CD1c-positive myeloid dendritic cell (primary cell): ENCODE results near the gene ZNF331.
A peak's percentile ranks its signal among the peaks of the same experiment; 100 is the strongest.

ENCODE experiments used
- DNase-seq: peaks from one replicate; pipeline ENCODE4 v3.0.0-alpha.2; 2016; ENCODE audit errors: extremely low spot score

ZNF331 gene

DNA sequence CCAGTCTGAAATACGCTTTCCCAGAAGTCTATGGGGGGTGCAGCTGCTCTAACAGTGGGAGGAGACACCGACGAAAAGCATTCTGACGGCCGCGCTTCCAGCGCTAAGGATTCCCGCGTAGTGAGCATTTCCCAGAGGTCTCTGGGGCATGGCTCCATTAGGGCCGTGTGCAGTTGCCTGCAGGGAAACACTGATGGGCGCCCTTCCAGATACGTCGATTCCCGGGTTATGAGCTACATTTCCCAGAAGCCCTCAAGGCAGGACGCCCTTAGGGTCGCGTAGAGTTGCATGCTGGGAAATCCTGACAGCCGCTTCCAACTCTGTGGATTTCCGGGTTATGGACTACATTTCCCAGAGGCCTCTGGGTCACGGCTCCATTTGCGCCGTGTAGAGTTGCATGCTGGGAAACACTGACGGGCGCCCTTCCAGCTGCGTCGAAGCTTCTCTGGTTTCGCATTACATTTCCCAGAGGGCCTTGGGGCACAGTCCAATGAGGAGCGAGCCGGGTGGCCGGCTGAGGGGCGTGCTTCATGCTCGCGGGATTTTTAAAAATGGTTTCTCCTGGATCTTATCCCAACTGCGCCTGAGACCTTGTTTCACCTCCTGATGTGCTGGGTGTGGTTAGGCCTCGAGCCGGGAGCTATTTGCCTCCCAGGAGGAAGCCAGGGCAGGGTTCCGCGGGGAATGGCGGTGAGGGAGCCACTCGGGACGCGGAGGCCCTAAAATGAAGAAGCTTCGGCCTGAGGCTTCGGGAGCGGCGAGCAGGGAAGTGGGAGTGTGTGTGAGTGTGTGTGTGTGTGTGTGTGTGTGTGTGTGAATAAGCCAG, 17.2 kb upstream of the ZNF331 start:
- DNase-seq = peak; percentile 97

DNA sequence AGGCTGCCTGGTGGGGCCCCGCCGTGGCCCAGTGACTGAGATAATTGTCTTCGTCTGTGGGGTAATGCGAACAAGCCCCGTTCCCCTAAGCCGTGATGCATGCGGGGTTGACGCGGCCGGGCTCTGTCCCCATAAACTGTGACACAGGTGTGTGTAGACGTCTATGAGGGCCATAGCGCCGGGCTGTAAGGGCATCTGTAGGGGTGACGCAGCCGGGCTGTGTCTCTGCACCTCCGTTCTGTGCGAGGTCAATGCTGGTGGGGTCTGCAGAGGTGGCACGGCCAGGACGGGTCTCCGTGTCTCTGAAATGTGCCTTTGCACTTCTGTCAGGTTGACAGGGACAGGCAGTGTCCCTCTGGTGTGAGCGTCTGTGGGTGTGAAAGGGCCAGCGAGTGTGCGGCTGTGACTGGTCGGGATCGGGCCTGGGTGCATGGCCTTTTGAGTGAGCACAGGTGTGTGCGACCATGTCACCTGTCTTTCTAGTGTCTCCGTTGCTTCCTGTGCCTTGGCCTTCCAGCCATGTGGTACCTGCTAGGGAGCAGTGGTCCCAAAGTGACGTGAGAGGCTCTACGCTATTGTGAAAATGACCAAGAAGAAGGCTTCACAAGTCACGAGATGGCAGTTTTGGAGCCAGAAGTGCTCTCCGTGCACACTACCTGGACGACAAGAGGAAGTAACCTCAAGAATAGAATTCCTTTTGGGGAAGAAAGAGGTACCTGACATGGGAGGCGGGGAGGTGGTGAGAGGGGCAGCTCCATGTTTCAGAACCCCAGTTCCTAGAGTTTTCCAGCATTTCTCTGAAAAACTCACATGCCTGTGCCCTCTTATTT, 16.4 kb upstream of the ZNF331 start:
- DNase-seq = no peak

DNA sequence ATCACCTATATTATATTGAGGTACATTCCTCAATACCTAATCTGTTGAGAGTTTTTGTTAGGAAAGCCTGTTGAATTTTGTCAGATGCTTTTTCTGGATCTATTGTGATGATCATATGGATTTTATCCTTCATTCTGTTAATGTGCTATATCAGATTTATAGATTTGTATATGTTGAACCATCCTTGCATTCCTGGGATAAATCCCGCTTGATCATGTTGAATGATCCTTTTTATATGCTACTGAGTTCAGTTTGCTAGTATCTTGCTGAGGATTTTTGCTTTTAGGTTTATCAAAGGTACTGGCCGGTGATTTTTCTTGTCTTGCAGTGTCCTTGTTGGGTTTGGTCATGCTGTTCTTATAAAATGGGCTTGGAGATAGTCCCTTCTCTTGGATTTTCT, 12.0 kb upstream of the ZNF331 start:
- DNase-seq = no peak

DNA sequence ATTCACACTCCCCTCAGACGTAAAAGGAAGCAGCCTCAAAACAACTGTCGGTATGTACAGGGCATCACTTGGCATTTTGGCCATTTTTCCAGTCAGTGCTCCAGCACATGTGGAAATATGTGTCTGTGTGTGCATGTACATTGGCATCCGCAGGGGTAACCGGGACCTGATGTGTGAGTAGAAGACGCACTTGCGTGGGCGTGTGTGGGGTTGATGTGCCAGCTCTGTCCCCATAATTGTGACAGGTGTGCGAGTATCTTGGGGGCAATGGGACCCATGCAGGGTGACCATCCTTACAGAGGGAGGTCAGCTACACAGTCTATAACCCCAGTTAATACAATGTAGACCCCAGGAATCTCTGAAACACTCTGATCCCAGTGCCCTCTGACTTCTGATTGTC, 7.3 kb upstream of the ZNF331 start:
- no peak for DNase-seq

DNA sequence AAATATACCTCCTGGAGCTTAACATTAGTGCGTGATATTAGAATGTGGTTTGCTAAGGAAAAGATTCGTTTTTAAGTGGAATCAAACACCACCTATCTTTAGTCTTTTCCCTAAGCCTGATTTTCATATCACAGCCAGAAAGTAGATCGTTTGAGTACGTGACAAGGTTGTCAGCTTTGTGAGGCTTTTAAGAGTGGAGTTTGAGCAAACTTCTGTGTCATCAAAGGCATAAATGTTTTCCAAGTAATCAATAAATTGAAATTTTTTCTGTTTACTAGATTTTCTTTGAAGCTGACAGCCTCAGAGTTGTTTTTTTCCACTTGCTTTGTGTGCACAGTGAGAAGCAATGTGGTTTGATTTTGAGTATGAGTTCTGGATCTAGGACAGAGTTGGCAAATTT, 6.5 kb upstream of the ZNF331 start:
- DNase-seq = no peak

DNA sequence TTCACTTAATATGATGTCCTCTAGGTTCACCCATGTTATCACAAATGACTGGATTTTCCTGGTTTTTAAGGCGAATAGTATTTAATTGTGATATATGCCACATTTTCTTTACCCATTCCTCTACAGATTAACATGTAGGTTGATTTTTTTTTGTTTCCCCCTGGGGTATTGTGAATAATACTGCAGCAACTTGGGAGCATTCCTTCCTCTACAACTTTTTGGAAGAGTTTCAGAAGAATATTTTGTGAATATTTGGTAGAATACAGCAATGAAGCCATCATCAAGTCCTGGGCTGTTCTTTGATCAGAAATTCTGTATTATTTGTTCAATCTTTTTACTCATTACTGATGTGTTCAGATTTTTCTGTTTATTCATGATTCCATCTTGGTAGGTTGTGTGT, 5.6 kb upstream of the ZNF331 start:
- no peak for DNase-seq

DNA sequence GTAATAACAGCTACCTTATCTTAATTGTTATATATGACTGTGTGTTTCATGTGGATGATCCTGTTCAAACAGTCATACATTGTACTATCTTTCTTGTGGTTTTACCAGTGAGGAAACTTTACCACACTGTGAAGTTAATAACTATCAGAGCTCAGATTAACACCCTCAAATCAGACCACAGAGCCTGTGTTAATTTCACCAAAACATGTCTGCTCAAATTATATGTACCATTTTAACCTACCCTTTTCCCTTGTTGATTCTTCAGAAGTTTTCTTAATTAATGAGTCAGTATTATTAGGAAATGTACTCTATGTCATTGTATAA, 1.8 kb upstream of the ZNF331 start:
- DNase-seq = no peak

DNA sequence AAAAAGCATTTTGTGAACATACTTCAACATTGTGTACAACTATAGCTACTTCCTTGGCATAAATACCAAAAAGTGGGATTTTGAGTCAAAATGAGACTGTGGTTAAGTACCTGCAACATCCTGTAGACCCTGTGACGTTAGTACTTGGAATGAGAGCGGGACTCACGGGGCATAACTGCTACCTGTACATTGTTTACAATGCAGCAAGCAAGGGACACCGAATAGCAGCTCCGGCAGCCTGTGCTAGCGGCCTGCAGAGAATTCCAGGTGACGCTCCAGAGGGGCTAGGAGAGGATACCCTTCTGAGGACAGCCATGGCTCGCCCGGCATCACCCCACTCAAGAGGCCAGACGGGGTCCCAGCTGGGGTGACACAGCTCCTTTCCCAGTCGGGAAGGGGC, 824 bp upstream of the ZNF331 start:
- DNase-seq = no peak

DNA sequence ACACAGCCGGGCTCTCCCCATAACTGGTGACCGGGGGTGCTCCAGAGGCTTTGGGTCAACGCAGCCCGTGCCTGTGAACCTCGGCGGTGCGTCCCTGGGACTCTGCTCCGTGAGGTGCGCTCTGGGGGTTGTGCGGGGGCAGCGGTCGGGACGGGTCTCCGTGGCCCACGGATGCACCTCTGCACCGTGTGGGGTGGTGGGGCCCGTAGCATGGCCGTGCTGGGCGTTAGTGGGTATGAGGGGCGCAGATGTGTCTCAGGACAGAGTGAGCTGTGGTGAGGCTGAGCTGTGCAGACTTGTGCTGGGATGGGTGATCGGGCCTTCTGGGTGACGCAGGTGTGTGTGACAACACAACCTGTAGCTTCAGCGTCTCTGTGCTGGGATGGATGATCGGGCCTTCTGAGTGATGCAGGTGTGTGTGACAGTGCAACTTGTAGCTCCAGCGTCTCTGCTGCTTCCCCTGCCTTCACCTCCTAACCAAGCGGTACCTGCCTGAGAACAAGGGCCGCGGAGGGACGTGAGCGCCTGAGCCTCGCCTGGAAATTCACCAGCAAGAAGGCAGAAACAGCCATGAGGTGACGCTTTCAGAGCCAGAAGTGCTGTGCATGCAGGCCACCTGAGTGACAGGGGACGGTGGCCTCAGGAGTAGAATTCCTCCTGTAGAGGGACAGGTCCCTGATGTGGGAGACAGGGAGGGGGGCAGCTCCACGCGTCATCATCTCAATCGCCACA, 599 bp downstream of the ZNF331 start:
- no peak for DNase-seq

DNA sequence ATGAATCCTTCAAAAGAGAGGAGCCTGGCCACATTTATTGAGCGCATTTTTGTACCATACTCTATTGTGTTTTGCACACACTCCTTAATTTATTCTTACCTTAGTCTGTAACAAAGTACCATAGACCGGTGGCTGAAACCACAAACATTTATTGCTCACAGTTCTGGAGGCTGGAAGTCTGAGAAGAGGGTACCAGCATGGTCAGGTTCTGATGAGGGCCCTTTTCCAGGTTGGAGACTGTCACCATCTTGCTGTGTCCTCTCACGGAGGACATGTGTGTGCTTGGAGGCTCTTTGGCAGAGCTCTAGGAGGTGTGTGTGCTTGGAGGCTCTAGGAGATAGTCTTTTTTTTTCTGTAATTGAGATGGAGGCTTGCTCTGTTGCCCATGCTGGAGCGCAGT, 2.1 kb downstream of the ZNF331 start:
- DNase-seq = no peak

DNA sequence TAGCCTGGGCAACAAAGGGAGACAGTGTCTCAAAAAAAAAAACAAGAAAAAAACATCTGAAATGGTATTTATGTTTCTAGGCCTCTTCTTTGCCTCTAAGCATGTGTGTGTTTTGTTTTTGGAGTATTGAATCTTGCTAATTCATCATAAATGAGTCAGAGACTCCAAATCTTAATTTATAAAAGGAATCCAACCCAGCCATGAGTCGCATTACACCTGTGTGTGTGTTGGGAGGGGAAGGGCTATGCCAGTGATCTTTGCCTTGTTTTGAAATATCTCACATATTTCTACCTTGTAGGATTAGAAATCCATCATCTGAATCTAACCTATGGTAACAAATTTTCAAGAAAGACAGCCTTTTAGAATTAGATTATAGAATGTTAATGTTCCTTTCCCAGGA, 4.0 kb downstream of the ZNF331 start:
- DNase-seq = no peak

DNA sequence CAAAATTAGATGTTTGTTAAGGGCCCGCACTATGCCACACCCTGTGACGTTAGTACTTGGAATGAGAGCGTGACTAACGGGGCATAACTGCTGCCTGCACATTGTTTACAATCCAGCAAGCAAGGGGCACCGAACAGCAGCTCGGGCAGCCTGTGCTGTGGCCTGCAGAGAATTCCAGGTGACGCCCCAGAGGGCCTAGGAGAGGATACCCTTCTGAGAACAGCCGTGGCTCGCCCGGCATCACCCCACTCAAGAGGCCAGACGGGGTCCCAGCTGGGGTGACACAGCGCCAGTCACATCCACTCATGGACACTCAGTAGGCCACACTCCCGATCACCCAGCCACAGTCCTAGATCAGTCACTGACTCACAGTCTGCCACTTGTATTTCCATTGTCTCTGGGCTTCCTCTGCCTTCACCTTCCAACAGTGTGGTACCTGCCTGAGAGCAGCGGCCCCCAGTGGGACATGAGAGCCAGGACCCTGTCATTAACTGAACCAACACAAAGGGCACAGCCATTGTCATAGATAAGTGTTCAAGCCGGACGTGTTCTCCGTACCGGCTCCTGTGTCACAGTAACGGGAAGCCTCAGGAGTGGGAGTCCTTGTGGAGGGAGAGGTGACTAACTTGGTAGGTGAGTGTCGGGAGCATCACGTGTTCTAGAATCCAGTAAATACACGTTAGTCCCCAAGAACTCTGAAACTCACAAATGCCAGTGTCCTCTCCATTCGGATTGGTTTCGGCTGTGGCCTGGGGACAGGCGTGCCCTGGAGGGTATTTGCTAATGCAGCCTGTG, 7.5 kb downstream of the ZNF331 start:
- DNase-seq = no peak

DNA sequence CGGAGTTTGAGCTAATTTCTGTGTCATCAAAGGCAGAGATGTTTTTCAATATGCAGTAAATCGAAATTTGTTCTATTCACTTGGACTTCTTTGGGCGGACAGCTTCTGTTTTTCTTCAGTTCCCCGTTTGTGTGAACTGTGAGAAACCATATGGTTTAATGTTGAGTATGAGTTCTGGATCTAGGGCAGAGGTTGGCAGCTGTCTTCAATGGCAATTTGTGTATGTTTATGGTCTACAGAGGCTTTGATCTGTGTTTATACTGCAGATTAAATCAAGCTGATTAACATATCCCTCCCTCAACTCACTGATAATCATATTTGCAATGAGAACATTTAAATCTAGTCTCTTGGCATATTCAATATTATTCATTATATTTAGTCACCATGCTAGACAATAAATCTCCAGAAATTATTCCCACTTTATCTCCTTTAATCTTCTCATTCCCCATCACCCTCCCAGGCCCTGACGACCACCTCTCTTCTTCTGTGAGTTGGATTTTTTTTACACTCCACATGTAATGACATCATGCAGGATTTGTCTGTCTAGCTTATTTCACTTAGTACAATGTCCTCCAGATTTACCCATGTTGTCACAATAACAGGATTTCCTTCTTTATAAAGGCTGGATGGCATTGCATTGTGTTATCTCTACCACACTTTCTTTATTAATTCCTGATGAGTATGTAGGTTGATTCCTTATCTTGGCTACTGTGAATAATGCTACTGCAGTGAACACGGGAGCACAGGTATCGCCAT, 9.0 kb downstream of the ZNF331 start:
- peak; percentile 35 for DNase-seq

DNA sequence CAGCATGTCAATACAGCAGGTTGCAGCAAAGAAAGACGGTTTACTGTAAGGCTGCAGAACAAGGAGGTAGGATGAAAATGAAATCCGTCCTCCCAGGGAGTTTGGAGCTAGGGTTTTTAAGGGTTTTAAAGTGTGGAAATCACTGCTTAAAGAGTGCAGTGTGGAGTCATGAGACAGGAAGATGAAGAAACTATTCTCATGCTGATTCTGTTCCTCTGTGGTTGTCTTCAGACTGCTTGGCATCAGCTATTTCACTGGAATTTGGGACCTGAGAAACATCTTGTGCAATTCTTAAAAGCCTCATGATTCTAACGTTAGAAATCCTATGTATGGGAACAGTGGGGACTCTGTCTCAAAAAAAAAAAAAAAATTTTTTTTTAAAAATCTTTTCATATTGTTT, 11.4 kb downstream of the ZNF331 start:
- peak; percentile 81 for DNase-seq

DNA sequence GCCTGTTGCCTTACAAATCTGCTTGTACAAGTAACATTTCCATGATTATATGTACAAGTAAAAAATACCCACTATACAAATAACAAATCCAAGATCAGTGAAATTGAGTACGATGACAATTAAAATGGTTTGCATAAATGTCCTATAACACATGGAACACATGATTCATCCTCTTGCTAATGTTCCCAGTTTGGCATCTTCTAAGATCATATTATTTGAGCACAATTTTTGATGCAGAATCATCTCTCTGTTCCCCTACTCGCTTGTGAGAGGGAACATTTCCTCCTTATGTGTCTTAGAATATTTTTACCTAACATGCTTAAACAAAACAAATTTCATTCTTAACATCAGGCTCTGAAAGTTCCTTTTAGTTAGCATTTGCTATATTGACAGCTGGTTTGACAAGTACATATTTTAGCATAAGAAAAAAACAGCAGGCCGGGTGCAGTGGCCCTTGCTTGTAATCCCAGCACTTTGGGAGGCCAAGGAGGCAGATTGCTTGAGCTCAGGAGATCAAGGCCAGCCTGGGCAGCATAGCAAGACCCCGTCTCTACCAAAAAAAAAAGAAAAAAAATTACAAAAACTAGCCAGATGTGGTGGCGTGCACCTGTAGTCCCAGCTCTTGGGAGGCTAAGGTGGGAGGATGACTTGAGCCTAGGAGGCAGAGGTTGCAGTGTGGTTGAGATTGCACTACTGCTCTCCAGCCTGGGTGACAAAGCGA, 14.2 kb downstream of the ZNF331 start:
- no peak for DNase-seq

DNA sequence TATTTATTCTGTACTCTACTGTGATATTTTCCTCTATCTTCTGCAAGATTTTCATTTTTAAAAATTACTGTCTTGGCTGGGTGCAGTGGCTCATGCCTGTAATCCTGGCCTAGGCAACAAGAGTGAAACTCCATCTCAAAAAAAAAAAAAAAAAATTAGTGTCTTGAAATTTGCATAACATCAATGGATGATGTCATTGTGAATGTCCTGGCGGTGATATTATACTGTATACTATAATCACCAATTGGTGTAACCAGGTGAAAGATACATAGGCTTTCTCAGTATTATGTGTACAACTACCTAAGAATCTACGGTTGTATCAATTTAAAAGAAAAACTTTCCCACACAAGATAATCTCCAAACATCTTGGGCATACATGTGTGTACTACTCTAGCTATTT, 15.2 kb downstream of the ZNF331 start:
- DNase-seq = no peak

DNA sequence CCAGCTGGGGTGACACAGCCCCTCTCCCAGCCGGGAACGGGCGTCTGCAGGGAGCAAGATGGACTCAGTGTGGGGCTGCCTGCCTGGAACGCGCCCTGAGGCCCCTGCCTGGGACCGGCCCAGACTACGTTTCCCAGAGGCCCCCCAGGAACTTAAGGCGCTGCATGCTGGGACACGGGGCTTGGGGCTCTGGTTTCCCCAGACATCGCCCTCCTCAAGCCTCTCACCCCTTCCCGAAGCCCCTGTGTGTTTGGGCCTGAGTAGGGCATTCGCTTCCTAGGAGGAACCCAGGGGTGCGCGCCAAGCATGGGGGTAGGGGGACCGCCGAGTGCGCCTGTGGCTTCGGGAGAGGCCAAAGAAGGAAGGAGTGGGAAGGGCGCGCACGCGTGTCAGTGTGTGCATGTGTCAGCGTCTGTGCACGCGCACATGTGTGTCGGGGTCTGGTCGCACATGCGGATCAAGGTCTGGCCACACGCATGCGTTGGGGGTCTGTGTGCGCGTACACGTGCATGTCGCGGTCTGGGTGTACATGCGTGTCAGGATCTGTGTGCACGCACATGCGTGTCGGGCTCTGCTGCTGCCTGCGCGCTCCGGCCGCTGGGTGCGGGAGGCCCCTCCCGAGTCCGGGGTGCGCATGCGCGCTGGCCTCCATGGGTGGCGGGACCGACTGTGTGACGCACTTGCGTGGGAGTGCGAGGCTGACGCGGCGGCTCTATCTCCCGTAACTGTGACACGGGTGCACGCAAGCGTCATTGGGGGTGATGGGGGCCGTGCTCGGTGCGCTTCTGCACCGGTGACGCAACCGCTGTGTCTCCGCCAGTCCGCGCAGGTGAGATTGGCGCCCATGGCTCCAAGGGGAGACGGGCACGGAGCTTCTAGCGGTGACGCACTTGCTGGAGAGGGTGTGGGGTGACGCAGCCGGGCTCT, 16.2 kb downstream of the ZNF331 start:
- DNase-seq = peak; percentile 96

DNA sequence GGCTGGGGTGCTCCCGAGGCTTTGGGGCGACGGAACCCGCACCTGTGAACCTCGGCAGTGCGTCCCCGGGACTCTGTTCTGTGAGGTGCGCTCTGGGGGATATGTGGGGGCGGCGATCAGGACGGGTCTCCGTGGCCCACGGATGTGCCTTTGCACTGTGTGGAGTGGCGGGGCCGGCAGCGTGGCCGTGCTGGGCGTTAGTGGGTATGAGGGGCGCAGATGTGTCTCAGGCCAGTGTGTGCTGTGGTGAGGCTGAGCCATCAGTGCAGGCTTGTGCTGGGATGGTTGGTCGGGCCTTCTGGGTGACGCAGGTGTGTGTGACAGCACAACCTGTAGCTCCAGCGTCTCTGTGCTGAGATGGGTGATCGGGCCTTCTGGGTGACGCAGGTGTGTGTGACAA, 16.9 kb downstream of the ZNF331 start:
- DNase-seq = no peak

DNA sequence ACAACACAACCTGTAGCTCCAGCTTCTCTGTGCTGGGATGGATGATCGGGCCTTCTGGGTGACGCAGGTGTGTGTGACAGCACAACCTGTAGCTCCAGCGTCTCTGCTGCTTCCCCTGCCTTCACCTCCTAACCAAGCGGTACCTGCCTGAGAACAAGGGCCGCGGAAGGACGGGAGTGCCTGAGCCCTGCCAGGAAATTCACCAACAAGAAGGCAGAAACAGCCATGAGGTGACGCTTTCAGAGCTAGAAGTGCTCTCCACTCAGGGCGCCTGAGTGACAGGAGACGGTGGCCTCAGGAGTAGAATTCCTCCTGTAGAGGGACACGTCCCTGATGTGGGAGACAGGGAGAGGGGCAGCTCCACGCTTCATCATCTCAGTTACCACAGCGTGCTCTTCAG, 17.4 kb downstream of the ZNF331 start:
- DNase-seq = no peak
